ENCODE measurements around the gene PCARE.
"Not testable (repeated sequence)": the region's sequence is repeated elsewhere in the genome, so short reads cannot be mapped to it uniquely, and the experiment has no call there.

The PCARE gene

DNA sequence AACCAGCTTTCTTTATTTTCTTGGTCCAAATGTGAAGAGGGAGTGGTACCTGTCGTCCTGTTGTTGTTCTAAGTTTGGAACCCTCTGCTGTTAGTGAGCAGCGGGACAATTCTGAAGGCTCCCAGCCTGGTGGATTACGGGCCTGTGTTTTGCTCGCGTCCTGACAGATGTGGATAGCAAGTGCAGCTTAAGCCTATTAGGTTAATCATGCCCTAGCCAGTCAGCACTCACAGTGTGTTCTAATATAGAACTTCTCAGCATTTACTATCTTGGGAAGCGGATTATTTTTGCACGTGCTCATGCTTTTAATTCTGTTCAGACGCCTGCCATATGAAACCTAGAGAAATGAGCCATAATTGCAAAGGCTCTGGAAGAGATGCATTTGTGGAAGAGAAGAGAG, at the start of gene PCARE:
TSS of gene PCARE (minus strand) at position 113 of the 400 bp plus-strand sequence. CDS start 262 bp downstream, outside the sequence.
- no peak for DNase-seq

DNA sequence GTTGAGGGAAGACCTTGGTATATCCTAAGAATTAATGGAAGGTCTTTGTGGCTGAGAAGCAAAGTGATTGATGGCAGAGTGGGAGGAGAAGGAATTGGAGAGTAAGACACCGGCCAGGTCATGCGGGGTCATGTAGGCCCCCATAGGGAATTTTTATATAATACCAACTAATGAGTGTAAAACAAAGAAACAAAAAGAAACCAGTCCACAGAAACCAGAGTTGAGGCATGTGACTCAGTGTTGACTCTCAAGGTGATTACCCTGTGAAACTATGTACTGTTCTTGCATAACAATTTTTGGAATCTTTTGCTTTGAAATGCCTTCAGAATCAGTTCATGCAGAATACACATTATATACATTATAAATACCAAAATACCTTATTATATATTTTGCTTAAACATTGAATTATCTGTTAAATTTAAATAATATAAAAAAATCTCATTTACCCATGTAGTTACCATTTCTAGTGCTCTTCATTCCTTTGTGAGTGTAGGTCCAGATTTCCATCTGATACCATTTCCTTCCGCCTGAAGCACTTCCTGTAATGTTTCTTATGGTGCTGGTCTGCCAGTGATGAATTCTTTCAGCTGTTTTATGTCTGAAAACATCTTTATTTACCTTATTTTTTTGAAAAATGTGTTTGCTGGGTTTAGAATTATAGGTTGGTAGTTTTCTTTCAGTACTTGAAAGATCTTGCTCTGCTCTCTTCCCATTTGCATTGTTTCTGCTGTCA, 49.5 kb upstream of the PCARE start:
- peak; percentile 27 for DNase-seq

DNA sequence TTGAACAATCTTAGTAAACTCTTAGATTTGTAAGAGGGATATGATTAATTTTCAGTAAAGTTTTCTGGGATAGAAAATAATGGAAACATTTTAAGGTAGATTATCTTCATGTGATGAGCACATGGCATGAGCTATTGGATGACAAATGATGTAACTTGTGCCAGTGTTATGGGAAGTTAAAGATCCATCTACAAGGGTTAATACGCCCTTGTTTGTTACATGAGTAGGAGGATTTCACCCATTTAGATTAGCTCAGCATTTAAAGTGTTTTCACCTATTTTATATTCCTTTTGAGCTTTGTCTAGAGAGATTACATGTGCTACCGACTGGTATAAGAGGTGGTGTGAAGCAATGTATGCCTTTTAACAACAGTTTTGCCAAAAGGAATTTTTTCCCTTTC, 46.5 kb upstream of the PCARE start:
- DNase-seq = no peak

DNA sequence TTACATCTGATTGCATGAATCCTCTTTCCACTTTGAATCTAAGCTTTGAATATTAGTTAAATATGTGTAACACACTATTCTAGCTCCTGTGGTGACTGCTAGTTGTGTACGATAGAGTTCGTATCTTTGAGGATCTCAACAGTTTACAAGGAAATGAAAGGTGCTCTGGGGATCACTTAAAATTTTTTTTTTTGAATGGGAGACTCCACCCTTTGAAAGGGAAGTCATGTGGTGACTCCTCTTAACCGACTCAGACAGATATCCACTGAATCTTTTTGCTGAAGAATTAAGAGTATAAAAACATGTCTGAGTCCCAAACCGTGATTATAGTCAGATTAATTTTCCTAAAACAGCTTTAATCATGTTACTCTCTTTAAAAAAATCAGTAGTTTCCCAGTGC, 44.9 kb upstream of the PCARE start:
- DNase-seq = no peak

DNA sequence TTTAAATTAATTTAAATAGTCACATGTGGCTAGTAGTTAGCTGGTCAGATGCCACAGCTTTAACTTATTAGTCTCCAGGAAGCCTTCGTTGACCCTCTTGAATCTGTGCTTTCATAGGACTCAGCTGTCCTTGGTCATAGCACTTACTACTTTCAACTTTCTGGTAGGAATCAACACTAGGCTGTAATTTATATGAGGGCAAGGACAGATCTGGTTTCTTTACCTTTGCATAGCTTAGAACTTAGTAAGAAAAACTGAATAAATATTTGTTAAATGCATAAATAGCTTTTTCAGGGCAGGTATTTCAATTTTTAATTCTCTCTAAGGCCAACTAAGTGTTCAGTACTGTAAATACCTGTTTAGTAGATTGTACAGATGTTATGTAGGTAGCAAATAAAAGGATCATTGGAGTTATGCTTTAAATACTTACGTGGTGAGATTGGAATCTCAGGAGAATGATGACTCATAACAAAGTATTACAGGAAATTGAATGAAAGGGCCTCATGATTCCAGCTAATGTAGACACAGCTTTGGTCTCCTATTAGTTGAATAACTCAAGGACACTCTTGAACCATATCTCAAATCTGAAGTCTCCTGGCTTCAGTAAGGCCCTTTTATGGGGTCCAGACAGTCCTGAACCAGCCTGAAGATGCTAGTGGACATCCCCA, 43.4 kb upstream of the PCARE start:
- no peak for DNase-seq

DNA sequence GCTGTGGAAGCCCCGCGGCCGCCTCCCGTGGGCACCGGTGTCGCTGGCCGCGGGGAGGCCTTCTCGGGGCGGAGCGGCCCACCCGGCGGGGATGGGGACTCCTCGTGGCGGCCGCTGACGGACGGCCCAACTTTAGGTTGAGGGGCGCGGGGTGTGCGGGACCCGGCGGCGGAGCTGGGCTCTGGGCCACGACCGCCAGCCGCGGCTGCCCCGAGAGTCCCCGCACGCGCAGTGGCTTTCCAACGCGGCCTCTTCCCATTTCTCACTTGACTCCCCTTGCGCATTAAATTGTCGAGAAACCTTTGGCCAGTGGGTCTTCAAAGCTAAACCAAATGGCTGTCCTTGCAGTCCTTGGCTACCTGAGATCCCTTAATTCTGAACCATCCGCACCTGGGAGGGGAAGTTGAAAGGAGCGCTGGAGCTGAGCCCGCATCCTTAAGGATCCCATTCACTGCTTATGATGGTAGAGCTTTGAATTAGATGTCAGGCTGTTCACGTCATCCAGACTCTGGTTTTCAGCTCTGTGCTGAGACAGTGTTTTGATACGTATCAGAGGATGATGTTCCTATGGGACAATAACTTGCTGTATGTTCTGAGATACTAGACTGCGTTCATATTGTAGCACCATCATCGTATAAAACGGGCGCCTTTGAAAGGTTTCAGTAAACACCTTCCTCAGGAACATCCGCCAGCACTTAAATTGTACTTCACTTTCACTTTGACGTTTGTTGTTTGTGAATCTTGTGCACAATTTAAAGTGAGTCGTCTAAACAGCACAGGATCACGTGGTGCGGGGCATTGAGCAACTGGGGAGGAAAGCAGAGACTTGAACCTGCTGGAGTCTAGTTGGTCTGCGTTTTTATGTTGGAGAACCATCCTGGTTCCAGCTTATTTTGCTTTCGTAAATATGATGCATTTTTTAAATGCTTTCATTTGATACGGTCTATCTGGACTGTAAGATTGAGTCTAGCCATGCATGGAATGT, 41.8 kb upstream of the PCARE start:
- DNase-seq = peak; percentile 34

DNA sequence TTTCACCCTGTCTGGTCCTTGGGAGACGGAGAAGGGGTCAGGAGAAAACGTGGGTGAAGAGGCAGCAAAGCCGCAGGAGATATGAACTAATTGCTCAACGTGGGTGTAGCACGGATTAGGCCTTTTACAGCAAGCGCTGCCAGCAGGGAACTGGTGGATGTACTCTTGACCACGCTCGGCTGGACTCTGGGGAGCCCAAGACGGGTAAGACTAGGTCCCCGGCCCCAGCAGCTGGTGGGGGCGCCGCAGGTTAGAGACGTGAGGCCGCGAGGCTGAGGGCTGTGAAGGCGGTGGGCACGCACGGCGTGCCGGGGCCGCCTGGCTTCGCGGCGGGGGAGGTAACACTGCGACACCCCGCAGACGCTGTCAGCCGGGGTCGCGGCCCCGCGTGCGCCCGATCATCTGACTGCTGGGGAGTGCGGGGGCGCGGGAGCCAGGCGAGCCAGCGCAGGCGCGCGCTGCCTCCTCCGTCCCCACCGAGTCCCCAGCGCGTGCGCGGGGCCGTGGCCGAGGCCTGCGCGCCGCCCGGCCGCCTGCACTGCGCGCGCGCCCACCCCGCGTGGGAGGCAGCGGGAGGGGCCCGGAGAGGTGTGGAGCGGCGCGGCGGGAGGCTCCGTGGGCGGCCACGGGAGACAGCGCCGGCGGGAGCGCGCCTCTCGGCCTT, 40.8 kb upstream of the PCARE start, which contains the start of gene CLIP4:
TSS of gene CLIP4 (plus strand) at position 470 of the 664 bp plus-strand sequence. CDS start 5,974 bp downstream, outside the sequence.
- peak; percentile 44 for DNase-seq

DNA sequence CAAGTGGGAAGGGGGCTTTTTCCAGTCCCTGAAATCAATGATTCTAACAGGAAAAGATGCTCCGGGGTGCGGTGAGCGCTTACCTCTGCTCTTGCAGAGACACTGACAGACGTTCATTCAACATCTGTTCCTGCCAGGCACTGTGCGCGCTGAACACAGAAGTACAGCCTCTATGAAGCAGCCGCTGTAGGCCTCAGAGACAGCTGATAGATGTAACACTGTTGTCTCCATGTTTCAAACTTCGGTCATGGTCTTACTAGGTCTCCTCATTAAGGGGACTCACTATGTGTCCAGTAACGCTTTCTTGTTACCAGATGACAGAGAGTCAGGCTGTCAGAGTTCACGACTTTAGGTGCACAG, 40.2 kb upstream of the PCARE start:
- no peak for DNase-seq

DNA sequence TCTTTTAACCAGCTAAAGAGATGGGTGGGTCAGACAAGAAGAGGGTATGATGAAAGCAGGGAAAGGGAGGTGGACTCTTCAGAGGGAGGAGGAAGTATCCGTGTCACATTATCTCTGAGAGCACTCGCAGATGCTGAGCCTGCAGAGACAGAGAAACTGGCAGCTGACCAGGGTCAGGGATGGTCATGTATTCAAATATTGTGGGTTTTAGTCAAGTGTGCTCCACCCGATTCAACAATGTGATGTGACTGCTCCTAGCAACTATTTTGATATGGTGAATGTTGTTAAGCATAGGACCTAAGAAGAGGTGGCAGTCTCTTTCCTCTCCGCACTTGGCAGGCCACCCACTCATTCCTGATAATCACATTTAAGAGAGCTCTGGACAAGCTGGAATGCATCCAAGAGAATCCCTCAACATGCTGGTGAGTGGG, 39.6 kb upstream of the PCARE start:
- peak; percentile 11 for DNase-seq

DNA sequence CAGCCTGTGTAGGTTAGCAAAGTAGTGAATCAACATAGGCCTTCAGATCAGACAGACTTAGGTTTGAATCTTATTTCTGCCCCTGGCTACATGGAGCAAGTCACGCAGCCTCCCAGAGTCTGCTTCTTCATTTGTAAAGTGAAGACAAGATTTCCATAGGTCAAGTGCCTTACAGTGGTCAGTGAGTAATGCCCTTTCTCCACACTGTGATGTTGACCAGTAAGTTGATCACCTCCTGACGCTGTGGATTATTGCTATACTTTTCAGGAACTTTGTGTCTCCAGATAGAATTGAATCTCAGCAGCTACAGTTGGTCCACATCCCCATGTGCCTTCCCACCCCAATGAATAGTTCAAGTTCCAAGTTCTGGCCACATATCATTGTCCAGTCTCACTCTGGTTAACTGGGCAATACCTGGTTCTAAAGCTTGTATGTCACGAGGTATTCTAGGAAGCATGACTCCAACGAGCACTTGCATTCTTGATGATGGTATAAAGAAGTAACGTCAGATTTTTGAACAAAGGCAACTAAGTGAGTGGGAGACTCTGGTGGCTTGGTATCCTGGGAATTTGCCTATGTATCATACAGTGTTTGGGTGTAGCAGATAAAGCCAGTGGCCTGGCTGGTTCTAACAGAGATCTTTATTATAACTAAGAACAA, 38.8 kb upstream of the PCARE start:
- DNase-seq = no peak

DNA sequence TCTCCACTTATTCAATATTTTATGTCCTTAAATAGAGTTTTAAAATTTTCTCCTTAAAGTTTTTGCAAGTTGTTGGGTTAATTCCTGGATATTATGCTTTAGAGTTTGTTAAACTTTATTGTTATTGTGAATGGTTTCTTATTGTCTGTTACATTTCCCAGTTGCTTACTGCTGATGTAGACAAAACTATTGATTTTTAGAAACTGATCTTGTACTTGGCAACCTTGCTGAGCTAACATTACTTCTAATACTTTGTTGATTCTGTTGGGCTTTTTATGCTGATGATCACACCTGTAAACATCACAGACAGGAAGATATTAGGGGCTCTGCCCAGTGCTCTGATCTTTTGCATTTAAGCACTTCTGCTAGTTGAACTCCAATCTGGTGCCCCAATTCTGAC, 38.1 kb upstream of the PCARE start:
- DNase-seq = no peak

DNA sequence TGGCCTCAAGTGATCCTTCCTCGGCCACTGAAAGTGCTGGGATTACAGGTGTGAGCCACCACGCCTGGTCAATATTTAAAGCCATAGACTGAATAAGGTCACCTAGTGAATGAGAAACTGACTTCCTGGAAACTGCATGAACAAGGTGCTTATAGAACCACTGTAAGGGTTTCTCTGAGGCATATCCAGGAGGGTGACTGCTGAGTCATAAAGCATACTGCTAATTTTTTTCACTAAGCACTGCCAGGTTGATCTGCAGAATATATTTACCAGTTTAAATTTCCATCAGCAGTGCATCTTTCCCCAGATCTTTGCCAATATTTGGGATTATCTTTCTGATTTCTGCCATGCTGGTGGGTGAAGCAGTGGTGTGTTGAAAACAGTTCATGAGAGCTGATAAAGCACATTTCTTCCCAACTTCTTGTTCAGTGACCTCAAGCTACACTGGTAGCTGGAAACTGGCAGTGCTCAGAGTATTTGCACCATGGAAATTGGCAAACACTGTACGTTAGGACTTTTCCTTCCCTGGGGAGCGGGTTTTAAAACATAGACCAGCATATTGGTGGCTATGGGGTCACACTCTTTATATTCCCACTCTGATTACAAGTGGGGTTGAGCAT, 36.7 kb upstream of the PCARE start:
- DNase-seq = no peak

DNA sequence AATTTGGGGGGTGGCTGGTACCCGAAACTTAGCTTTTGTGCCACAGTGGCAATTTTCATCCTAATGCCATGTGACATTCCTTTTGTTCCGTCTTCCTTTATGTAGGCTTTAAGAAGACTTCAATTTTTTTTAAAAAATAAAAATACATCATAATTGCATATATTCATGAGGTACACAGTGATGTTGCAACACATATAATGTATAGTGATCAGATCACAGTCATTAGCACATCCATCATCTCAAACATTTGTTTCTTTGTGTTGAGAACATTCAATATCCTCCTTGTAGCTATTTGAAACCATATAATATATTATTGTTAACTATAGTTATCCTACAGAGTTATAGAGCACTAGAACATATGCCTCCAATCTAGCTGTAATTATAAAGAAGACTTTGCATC, 34.9 kb upstream of the PCARE start:
- DNase-seq = no peak

DNA sequence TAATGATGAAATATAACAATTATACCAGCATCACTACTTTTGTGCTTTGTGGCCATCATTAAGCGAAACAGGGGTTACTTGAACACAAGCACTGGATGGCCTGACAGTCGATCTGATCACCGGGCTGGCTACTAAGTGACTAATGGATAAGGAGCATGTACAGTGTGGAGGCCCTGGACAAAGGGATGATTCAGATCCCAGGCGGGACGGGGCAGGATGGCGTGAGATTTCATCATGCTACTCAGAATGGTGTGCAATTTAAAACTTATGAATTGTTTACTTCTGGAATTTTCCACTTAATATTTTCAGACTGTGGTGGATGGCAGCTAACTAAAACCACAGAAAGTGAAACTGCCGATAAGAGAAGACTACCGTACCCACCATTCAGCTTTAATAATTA, 33.9 kb upstream of the PCARE start:
- DNase-seq = peak; percentile 58

DNA sequence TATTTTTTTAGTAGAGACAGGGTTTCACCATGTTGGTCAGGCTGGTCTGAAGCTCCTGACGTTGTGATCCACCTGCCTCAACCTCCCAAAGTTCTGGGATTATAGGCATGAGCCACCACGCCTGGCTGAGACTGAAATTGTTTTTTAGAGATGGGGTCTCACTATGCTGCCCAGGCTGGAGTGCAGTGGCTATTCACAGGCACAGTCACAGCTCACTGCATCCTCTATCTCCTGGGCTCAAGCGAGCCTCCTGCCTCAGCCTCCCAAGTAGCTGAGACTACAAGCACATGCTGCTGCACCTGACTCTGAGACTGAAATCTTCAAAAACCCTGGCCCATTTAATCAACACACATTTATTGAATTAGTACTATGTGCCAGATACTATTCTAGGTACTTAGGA, 33.2 kb upstream of the PCARE start:
- DNase-seq = not testable (repeated sequence)

DNA sequence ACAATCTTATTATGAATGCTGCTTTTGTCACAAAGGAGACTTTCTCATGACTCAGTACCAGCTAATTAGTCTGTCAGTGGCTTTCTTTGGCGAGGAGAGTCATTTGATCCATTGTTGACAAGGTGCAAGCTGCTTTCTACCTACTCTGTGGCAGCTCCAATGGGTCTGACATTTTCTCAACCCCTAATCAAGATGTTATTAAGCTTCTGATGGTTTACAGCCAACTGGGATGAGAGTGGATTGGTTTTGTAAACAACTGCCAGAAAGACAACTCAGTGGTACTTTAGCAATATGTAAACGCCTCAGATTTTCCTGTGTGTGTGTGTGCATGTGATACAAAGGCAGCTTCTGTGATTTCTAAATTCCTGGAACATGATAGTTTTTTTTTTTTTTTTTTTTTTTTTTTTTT, 32.7 kb upstream of the PCARE start:
- no peak for DNase-seq

DNA sequence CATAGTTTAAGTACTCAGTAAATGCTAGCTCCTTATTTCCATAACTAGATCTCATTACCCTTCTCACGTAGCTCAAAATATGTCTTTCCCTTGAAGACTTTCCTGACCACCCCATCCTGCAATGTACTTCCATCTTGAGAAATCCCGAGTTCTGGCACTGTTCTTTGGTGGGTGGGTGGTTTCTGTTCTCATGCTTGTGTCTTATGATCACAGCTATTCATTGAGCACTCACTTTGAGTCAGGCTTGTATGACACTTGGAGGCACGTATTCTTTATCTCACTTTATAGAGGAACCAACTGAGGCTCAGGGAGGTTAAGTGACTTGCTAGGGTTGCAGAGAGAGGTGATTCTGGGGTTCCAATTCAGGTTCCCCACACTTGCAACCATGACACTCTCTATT, 31.9 kb upstream of the PCARE start:
- no peak for DNase-seq

DNA sequence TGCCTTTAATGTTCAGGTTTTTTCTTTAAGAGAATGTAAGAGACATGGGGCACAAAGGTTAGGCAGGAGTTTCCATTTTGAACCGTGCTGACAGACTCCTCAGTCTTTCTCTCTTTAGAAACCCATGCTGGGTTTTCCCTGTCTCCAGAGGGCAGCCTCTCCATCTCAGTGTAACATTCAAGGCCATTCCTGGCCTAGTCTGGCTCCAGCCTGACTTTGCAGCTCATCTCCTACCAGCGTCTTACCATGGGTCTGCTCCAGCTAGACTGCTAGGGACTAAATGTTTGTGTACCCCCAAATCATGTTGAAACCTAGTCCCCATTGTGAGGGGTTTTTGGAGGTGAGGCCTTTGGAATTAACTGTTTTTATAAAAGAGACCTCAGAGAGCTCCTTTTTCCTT, 31.1 kb upstream of the PCARE start:
- no peak for DNase-seq

DNA sequence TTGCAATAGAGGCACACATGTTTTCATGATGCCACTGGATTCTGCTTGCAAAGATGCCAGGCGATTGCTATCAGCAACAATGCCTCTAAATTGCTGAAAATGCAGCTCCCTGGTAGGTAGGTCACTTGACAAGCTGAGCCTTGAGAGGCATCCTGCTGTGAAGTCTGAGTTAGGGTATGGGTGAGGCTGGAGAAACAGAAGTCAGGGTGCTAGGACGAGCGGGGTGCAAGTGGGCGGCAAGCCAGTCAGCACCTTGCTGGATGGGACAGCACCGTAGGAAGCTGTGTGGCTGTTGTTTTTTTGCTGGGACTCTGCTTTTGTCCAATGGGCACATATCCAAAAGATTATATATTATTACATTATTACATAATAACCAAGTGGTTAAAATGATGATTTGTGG, 30.4 kb upstream of the PCARE start:
- DNase-seq = no peak

DNA sequence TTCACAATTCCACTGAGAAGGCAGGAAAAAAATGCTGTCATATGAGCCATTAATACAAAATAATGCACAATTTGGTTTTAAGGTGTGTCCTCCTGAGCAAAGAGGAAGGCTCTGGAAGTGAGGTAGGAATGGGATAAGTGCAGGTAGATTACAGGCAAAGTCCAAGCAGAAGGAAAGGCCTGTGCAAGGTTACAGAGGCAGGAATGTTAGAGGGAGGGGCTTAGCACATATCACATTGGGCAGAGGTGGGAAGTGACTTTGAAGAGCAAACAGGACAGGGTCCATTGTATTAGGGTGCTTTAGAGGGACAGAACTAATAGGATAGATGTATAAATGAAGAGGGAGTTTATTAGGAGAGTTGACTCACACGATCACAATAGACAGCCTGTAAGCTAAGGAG, 26.2 kb upstream of the PCARE start:
- no peak for DNase-seq

DNA sequence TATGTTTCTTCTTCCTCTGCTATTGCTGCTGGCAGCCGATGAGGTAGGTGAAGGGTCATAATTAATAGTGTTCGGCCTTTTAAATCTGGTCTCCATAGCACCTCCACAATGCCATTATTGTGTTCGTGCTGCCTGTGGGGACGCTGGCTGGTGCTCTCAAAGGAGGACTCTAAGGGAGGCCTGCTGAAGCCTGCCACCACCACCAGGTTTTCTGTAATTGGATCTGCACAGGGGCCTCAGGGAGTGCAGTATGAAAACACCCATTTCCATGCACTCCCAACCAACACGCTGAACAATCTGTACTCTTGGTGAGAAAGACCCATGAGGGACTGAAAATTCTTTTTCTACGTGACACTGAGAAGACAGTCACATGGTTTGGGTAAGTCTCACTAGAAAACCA, 23.2 kb upstream of the PCARE start:
- no peak for DNase-seq

DNA sequence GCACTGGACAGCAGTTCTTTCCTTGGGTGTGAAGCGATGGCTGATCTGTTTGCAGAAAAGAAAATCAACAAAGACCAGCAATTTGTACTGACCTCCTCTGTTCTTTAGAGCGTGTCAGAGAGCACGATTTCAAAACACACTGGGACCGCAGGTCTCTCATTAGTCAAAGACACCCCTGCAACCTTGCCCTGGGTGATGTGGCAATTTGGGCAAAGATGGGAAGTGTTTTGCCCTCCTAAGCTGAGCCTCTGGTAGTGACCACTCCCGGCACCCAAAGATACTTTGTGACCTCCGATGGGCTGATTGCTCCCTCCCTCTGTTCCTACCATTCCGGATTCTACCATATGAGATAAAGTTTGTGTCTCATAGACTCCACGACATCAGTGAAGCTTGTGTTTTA, 22.6 kb upstream of the PCARE start:
- no peak for DNase-seq

Data from amniotic stem cell (primary cell).